ENCODE data around the gene SLC2A13. TPM values are rescaled to one million over a fixed set of nuclear protein-coding genes. Genes with fewer than 3 reads are reported as not detected.

Gene SLC2A13
- total RNA-seq, result 1 to 10 TPM; 2.2 to 2.5 TPM

DNA sequence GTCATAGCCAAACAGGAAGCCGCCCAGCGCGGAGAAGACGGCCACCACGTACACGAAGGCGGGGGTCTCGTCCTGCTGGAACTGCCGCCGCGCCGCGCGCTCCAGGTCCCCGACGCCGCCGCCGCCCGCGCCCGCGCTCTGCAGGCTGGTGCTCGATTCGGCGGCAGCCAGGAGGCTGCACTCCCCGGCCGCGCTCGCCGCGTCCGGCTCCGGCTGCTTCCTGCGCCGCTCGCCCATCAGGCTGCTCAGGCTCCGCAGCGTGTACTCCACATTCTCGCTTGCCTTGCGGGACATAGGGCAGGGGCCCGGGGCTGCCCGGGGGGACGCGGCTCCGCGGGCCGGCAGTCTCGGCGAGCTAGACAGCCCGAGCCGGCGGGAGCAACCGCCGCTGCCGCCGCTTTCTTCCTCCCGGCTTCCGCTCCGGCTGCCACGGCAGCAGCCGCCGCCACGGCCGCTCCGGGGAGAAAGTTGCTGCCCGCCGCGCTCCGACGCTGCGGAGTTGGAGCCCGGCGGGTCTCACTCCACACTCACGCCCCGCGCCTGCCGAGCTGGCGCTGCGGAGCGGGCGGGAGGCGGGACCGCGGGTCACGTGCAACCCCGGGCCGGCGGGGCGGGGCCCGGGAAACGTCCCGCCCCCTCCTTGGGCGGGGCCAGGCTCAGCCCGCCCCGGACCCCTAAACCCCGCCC lies at the start of gene SLC2A13:
TSS of gene SLC2A13 (minus strand) at position 567 of the 687 bp plus-strand sequence. CDS start at position 294, 273 bp downstream.
- H3K4me3 Mint-ChIP-seq, result peak within 1 kb of the TSS; percentile 75
- H3K9me3 Mint-ChIP-seq, result no peaks in the 10 kb centered on the region
- no peaks in the 10 kb centered on the region for H3K36me3 Mint-ChIP-seq (ENCODE audit: low read depth)
- H3K4me1 Mint-ChIP-seq, result peaks cover 30% of the 10 kb centered on the region
- CTCF ChIA-PET, result interaction anchor here (0.6 to 2.0 kb wide), 4 partner anchors 9 to 76 kb away, joined by 3 to 5 read pairs (median 4); no protein-coding TSS in a partner anchor
- H3K27me3 Mint-ChIP-seq, result peaks cover 11% of the 10 kb centered on the region
- peak; percentile 63 for DNase-seq
- POLR2A ChIA-PET, result no interaction called here
- no peak within 1 kb of the TSS for H3K27ac Mint-ChIP-seq

DNA sequence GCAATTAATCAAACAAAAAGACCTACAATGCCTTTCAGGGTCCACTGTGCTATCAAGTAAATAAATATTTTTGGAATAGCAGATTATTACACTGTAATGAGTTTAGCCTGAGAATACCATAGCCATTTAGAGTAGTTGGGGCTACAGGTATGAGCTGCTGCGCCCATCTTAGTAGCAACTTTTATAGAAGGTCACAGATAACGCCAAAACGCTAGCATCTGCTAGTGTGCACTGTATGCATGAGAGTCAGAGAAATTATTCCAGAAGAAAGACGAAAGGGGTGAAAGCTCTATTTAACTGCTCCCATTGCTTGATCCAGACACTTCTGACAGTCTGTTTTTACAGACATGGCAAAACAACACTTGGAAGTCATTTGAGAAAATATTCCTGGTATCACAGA lies 48.5 kb upstream of the SLC2A13 start:
- H3K4me1 Mint-ChIP-seq, result peaks cover 2% of the 10 kb centered on the region
- POLR2A ChIA-PET, result no interaction called here
- no peaks in the 10 kb centered on the region for H3K9me3 Mint-ChIP-seq
- H3K27me3 Mint-ChIP-seq, result peaks cover 55% of the 10 kb centered on the region
- no peak overlapping the region for H3K27ac Mint-ChIP-seq
- no peak overlapping the region for H3K4me3 Mint-ChIP-seq
- no peaks in the 10 kb centered on the region for H3K36me3 Mint-ChIP-seq (ENCODE audit: low read depth)
- no peak for DNase-seq
- CTCF ChIA-PET, result no interaction called here

DNA sequence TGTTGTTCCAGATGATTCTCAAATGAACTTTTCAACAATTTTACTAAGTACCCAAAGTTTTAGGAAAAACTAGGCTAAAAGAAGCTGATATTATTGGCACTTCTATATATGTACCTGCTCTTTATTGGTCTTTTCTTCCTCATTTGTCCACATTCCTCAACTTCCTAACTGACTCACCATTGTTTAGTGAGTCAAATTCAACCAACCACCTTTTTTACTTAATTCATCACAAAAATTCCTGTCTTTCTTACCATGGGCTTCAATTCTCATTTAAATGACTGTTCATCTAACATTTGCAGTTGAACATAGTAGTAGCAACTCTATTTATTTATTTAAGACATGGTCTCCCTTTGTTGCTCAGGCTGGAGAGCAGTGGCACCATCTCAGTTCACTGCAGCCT lies 47.6 kb upstream of the SLC2A13 start:
- DNase-seq, result no peak
- ChIA-PET POLR2A (no interaction called here), CTCF (no interaction called here)
- Mint-ChIP-seq H3K9me3 (no peaks in the 10 kb centered on the region), H3K27ac (no peak overlapping the region), H3K27me3 (peaks cover 48% of the 10 kb centered on the region), H3K4me1 (peaks cover 1% of the 10 kb centered on the region), H3K36me3 (ENCODE audit: low read depth) (no peaks in the 10 kb centered on the region), H3K4me3 (no peak overlapping the region)

DNA sequence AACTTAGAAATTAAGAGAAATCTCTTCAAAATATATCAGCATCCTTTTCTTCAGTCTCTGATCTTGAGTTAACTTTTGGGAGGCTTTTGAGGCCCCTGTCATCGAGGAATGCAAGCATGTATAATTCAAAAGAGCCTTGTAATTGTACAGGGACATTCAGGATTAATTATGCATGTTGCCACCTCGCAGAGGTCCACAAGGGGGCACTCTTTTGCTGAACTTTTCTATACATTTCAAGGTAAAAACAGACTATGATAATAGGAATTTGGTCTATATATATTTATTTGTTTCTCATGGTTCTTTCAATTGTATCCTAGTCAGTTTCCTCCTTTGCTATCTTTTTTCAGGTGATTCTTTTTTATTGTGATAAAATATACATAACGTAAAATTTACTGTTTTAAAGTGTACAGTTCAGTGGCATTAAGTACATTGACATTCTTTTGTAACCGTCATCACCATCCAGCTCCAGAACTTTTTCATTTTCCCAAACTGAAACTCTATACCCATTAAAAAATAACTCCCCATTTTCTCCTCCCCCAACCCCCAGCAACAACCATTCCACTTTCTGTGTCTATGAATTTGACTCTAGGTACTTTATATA lies 47.0 kb upstream of the SLC2A13 start:
- Mint-ChIP-seq H3K27ac (no peak overlapping the region), H3K9me3 (no peaks in the 10 kb centered on the region), H3K4me1 (no peaks in the 10 kb centered on the region), H3K36me3 (ENCODE audit: low read depth) (no peaks in the 10 kb centered on the region), H3K4me3 (no peak overlapping the region), H3K27me3 (peaks cover 44% of the 10 kb centered on the region)
- POLR2A ChIA-PET, result no interaction called here
- DNase-seq, result peak; percentile 56
- CTCF ChIA-PET, result no interaction called here

DNA sequence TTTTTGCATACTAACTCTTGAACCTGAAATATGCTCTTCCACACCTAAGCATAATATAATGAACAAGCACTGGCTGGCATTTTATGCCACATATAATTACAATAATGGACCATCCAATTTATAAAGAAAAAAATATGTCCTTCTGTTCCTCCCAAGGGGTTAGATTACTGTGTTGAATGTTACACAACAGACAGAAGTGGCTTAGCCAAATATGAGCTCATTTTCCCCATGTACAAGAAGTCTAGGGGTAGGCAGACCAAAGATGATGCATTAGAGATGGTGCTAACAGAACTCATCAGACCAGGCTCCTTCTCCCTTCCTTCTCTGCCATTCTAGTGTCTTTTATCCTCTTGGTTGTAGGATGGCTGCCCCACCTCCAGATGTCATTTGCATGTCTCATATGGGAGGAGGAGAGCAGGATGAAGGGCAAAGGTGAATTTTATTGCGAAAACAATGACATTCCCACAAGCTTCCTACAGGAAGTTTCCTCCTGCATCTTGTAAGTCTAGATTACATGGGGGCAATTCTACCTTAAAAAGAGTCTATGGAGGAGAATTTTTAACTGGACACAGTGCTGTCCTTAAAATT lies 43.9 kb upstream of the SLC2A13 start:
- POLR2A ChIA-PET, result no interaction called here
- Mint-ChIP-seq H3K9me3 (no peaks in the 10 kb centered on the region), H3K4me3 (no peak overlapping the region), H3K4me1 (no peaks in the 10 kb centered on the region), H3K27me3 (peaks cover 32% of the 10 kb centered on the region), H3K36me3 (ENCODE audit: low read depth) (no peaks in the 10 kb centered on the region), H3K27ac (no peak overlapping the region)
- DNase-seq, result no peak
- CTCF ChIA-PET, result interaction anchor here (0.6 kb wide), 1 partner anchor 14 kb away, joined by 3 read pairs; no protein-coding TSS in a partner anchor

DNA sequence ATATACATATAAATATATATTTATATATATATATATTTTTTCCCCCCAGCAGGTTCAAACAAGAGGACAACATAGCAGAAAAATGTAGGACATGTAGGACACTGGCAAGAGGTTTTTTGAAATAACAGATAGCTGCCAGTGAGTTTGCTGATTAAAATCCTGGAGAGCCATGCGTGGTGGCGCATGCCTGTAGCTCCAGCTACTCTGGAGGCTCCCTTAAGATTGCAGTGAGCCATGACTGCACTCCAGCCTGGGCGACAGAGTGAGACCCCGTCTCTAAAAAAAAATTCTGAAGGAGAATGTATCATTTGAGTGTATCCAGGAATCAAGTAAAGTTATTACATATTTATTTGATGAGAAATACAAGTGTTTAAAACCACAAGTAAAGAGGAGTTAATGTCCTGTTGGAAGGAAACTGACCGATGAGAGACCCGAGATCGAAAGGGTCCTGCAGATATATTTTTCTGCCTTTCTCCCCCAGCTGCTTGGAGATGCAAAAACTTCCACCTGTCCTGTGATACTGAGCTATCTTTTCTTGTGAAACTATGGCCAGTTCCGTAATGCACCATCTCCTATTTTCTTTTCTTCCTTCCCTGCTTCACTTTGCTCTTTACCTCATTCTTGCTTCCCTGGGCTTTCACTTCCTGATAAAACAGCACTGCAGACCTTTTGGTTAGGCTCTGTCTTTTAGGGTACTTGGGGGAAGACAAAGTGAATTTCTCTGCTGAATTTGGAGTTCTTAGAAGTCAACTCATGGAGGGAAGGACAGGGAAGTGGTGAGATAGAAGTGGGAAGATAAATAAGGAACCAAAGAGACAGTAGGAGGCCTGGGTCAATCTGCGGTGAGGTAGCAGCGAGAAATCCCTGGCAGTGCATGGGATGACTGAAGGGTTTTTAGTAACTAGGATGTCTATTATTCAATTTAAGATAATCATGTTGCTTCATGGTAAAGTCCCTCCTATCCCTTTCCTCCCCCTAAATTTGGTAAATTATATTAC lies 41.2 kb upstream of the SLC2A13 start:
- peaks cover 27% of the 10 kb centered on the region for H3K27me3 Mint-ChIP-seq
- H3K36me3 Mint-ChIP-seq (ENCODE audit: low read depth), result no peaks in the 10 kb centered on the region
- DNase-seq, result peak; percentile 22
- no peaks in the 10 kb centered on the region for H3K4me1 Mint-ChIP-seq
- CTCF ChIA-PET, result no interaction called here
- H3K9me3 Mint-ChIP-seq, result no peaks in the 10 kb centered on the region
- POLR2A ChIA-PET, result no interaction called here
- no peak overlapping the region for H3K27ac Mint-ChIP-seq
- no peak overlapping the region for H3K4me3 Mint-ChIP-seq

DNA sequence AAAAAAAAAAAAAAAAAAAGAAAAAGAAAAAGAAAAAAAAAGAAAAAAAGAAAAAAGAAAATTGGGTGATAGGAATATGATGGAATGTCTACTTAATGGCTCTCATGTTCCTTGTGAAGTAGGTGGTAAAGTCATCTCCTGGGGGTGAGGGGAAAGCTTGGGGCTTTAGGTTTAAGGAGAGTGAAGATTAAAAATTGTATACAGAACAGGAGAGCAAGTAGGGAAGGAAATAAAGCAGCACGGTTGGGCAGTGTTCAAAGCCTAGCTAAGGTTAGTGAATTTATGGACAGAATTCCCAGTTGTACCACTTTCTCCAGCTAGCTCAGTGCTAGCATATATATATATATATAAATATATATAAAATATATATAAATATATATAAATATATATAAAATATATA lies 40.0 kb upstream of the SLC2A13 start:
- ChIA-PET POLR2A (no interaction called here), CTCF (no interaction called here)
- Mint-ChIP-seq H3K27ac (no peak overlapping the region), H3K4me1 (no peaks in the 10 kb centered on the region), H3K9me3 (no peaks in the 10 kb centered on the region), H3K27me3 (peaks cover 29% of the 10 kb centered on the region), H3K4me3 (no peak overlapping the region), H3K36me3 (ENCODE audit: low read depth) (no peaks in the 10 kb centered on the region)
- no peak for DNase-seq

DNA sequence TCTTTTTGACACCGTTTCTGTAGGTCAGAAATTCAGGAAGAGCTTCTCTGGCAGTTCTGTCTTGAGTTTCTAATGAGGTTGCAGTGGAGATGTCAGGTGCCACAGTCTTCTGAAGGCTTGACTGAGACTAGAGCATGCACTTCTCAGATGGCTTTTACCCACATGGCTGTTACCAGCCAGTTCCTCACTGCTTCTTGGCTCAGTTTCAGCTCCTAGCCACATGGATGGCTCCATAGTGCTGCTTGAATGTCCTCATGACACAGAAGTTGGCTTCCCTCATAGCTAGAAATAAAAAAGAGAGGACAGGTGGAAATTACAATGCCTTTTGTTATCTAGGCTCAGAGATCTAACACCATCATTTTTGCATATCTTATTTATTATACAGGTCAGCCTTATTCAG lies 38.1 kb upstream of the SLC2A13 start:
- H3K4me3 Mint-ChIP-seq, result no peak overlapping the region
- ChIA-PET CTCF (no interaction called here), POLR2A (no interaction called here)
- no peaks in the 10 kb centered on the region for H3K36me3 Mint-ChIP-seq (ENCODE audit: low read depth)
- no peaks in the 10 kb centered on the region for H3K4me1 Mint-ChIP-seq
- DNase-seq, result peak; percentile 16
- H3K27me3 Mint-ChIP-seq, result peaks cover 24% of the 10 kb centered on the region
- H3K27ac Mint-ChIP-seq, result no peak overlapping the region
- H3K9me3 Mint-ChIP-seq, result no peaks in the 10 kb centered on the region

DNA sequence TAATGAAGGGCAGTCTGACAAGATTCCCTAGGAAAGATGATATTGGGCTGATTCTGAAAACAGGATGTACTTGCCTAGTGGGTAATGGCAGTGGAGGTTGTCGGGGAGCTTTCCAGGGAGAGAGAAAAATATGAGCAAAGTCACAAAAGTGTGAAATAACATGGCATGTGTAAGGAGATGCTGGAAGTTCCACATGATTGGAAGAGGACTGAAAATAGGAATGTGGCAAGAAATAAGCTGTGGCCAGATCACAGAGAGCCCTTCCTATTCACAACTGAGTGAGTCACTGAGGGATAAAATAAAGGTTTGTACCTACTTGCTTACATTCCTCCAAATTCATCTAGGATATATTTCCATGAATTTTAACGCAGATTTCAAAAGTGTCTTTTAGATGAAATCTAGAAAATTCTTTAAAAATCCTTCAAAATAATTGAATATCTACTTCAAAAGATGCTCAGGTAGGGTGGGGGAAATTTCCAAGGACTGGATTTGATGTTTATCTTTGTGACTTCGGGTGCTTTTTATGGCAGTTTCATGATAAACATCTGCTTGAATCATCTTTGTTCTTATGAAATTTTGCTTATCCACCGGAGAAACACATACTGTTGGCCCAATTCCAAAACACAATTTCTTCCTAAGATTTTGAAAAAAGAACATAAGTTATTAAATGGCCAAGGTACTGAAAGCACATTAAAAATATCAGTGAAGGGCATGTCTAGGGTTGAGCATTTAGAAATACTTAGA lies 36.3 kb upstream of the SLC2A13 start:
- peaks cover 14% of the 10 kb centered on the region for H3K4me1 Mint-ChIP-seq
- DNase-seq, result no peak
- no peak overlapping the region for H3K4me3 Mint-ChIP-seq
- ChIA-PET CTCF (no interaction called here), POLR2A (no interaction called here)
- no peaks in the 10 kb centered on the region for H3K36me3 Mint-ChIP-seq (ENCODE audit: low read depth)
- H3K27me3 Mint-ChIP-seq, result peaks cover 24% of the 10 kb centered on the region
- peaks cover 6% of the 10 kb centered on the region for H3K9me3 Mint-ChIP-seq
- no peak overlapping the region for H3K27ac Mint-ChIP-seq

DNA sequence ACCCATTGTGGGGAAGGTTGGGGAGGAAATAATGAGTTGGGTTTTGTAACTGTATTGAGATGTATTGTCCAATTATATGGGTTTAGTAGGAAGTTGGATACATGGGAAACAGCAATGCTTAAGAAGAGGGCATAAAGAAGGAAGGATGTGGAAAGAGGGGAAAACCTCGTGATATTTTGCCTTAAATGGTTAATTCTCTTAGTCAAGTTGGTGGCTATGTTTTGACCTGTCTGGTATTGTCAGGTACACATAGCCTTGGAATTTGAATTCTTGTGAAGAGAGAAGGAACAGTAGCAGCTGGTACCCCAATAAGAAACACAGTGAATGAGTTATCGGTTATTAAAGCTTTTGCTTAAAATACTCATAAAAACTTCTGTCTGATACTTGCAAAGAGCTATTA lies 32.6 kb upstream of the SLC2A13 start:
- no peak overlapping the region for H3K4me3 Mint-ChIP-seq
- peaks cover 6% of the 10 kb centered on the region for H3K9me3 Mint-ChIP-seq

DNA sequence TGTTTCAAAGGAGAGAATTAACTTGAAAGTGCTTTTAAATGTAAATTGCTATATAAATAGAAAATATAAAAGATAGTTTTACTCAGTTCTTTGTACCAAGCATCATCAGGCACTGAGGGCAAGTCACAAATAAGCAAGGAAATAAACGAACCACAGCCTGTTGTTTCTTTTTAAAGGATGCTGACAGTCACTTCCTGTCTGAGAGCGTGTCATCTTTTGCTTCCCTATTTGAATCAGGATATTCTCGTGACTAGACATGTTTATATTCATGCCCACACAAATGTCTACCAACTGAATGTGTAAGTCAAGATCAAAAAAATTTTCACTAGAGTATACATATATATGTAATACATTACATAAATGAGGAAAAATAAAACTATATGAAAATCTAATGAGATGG lies 31.4 kb upstream of the SLC2A13 start:
- Mint-ChIP-seq H3K4me3 (no peak overlapping the region), H3K9me3 (peaks cover 6% of the 10 kb centered on the region), H3K36me3 (ENCODE audit: low read depth) (no peaks in the 10 kb centered on the region), H3K4me1 (peaks cover 19% of the 10 kb centered on the region), H3K27me3 (peaks cover 13% of the 10 kb centered on the region), H3K27ac (no peak overlapping the region)
- CTCF ChIA-PET, result interaction anchor here (0.7 kb wide), 1 partner anchor 34 kb away, joined by 3 read pairs; no protein-coding TSS in a partner anchor
- peak; percentile 24 for DNase-seq
- POLR2A ChIA-PET, result no interaction called here

More for the DNA sequence above, 32.6 kb upstream of the SLC2A13 start:
- ChIA-PET POLR2A (no interaction called here), CTCF (no interaction called here)
- no peak overlapping the region for H3K27ac Mint-ChIP-seq
- no peaks in the 10 kb centered on the region for H3K36me3 Mint-ChIP-seq (ENCODE audit: low read depth)
- no peak for DNase-seq
- H3K27me3 Mint-ChIP-seq, result peaks cover 19% of the 10 kb centered on the region
- H3K4me1 Mint-ChIP-seq, result peaks cover 19% of the 10 kb centered on the region

DNA sequence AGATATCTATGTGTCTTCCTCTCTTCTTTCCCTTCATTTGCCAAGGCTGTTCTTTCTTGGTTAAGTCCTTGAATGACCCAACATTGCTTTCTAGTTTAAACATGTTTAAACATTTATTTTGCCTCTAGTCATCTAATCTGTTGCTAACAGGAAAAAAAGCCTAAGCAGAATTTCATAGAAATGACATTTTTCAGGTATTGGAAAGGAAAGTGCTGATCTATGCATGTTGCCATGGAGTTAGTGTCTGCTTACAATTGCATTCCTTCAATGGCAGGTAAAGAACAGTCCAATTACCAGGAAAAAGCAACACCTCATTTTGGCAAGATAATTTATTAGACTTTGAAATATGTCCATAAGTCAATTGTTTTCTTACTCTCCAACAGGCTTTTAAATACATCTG lies 21.5 kb upstream of the SLC2A13 start:
- no peaks in the 10 kb centered on the region for H3K4me1 Mint-ChIP-seq
- peaks cover 7% of the 10 kb centered on the region for H3K27me3 Mint-ChIP-seq
- POLR2A ChIA-PET, result no interaction called here
- no peak overlapping the region for H3K27ac Mint-ChIP-seq
- H3K4me3 Mint-ChIP-seq, result no peak overlapping the region
- H3K36me3 Mint-ChIP-seq (ENCODE audit: low read depth), result no peaks in the 10 kb centered on the region
- no peak for DNase-seq
- H3K9me3 Mint-ChIP-seq, result no peaks in the 10 kb centered on the region
- CTCF ChIA-PET, result interaction anchor here (0.7 kb wide), 1 partner anchor 184 kb away, joined by 4 read pairs; no protein-coding TSS in a partner anchor

All from activated CD4-positive, alpha-beta T cell treated with anti-CD3 and anti-CD28 coated beads, Interleukin-2, amount 10 ng/mL, durations not matched to agents 7 days and 5 days (primary cell).